ENCODE results near the gene SLFN11.
"Not testable (repeated sequence)": the region's sequence is repeated elsewhere in the genome, so short reads cannot be mapped to it uniquely, and the experiment has no call there.

Gene SLFN11

GRCh38 chr17:35373534-35373983, at the start of gene SLFN11:
SLFN11 (minus strand) TSS chr17:35373621; CDS start chr17:35363807, 9,814 bp downstream.
- DNase-seq: no peak

- not testable (repeated sequence) for DNase-seq
Measured at GRCh38 chr17:35421069-35421468, 47.6 kb upstream of the SLFN11 start.

- no peak for DNase-seq
Measured at GRCh38 chr17:35416659-35417058, 43.2 kb upstream of the SLFN11 start.

DNA sequence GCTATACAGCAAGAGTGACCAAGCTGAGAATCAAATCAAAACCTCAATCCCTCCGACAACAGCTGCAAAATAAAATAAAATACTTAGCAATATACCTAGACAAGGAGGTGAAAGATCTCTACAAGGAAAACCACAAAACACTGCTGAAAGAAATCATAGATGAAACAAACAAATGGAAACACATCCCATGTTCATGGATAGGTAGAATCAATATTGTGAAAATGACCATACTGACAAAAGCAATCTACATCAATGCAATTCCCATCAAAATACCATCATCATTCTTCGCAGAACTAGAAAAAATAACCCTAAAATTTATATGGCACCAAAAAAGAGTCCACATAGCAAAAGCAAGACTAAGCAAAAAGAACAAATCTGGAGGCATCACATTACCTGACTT, 41.3 kb upstream of the SLFN11 start:
- not testable (repeated sequence) for DNase-seq

DNA sequence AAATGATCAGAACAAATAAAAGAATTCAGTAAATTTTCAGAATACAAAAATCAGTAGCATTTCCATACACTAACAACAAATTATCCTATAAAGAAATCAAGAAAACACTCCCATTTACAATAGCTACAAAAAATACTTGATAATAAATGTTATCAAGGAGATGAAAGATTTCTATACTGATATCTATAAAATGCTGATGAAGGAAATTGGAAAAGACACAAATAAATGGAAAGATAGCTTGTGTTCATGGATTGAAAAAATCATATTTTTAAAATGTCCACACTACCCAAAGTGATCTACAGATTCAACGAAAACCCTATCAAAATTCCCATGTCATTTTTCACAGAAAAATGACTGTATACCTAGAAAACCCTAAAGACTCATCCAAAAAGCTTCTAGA, 40.8 kb upstream of the SLFN11 start:
- DNase-seq: no peak

DNA sequence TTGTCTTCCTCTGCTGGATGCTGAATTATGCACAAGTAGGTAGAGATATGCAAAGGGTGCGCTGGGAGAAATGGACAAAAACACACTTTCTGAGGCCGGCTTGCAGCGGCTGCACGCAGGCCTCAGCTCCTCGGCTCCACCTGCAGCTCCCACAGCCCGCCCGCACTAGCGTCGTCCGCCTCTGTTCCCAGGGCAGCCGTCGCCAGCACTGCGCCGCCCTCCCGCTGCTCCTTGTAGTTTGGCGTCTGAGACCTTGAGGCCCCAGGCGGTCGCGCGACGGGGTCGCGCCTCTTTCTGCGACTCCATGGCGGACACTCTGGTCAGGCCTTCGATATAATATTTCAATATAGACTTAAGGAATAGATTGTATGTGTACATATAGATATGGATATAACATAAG, 34.1 kb upstream of the SLFN11 start:
- DNase-seq: no peak

- no peak for DNase-seq
Measured at GRCh38 chr17:35406568-35406967, 33.1 kb upstream of the SLFN11 start.

GRCh38 chr17:35404360-35404759, 30.9 kb upstream of the SLFN11 start:
- DNase-seq: no peak

- DNase-seq: not testable (repeated sequence)
Measured at GRCh38 chr17:35393783-35394182, 20.4 kb upstream of the SLFN11 start.

DNA sequence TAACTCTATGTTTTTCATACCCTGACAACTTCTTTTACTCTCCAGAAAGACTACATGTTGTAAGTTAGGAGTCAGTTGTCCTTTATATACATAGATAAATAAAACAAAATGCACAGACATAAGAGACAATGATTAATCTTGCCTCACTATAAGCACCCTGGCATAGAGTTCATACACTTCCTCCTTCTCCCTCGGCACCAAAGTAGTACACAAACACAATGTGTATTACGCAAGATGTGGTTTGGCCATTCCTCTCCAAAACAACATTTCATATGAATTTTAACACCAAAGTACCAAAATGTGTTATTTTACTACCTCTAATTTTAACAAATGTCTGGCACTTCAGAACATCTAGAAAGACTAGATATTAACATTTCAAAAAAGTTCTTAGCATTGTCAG, 17.2 kb upstream of the SLFN11 start:
- no peak for DNase-seq

DNA sequence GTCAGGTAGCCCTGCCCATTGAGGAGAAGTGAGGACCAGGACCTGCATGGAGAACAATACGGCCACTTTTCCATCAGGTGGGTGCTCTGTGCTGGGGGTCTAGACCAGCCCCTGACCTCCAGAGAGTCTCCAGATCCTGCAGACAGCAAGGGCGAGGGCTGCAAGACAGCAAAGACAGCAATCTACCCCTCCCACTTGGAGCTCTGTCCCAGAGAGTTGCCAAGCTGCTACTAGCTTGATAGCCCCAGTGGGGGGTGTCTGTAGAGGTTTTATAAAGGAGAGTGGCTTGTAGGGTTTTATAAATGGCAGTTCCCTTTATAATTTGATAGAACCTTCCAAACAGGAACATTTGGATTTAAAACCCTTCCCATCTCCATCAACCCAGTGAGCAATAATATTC, 16.7 kb upstream of the SLFN11 start:
- no peak for DNase-seq

DNA sequence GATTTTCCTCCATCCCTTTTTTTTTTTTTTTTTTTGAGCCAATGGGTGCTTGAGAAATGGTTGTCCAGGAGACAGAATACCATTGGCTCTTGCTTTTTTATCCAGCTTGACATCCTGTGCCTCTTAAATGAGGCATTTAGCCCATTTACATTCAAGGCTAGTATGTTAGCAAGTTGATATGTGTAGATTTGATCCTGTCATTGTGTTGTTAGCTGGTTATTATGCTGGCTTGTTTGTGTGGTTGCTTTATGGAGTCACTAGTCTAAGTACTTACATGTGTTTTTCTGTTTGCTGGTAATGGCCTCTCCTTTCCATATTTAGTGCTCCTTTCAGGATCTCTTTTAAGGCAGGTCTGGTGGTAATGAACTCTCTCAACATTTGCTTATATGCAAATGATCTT, 14.1 kb upstream of the SLFN11 start:
- DNase-seq: no peak

GRCh38 chr17:35377706-35378105, 4.3 kb upstream of the SLFN11 start:
- DNase-seq: no peak

- DNase-seq: no peak
Measured at GRCh38 chr17:35377068-35377467, 3.6 kb upstream of the SLFN11 start.

- DNase-seq: no peak
Measured at GRCh38 chr17:35376245-35376644, 2.8 kb upstream of the SLFN11 start.

GRCh38 chr17:35374766-35375344, 1.4 kb upstream of the SLFN11 start:
- no peak for DNase-seq

DNA sequence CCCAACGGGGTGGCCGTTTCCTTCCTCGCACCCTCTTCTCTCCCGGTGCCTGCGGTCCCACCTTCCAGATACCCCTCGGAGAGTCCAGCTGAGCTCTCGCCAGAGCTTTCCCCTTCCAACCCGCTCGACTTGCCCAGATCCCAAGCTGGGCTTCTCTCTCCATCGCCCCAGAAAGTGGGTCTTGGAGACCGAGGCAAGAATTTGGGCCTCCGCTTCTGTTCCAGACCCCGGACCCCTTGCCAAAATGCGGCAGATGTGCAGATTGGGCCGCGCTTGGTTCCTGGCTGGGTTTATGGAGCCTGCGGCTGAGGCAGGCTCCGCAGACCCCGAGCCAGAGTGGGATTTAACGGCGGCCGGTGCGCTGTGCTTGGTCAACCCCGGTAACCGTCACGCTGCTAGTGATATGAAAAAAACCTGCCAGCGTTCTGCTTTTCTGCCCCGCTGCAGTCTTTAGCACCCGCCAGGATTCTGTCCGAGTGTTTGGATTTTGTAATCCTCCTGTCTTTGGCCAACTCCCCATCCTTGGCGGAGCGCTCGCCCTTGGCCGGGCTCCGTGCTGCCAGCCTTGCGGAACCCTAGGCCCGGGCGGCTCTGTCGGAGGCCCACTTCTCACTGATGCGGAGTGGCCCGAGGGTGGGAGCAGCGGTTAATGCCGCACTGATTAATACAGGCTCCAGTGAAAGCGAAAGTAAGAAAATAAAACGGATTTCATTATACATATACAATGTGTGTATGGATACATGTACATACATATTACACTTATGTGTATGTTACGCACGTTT, 754 bp upstream of the SLFN11 start:
- DNase-seq: no peak

- no peak for DNase-seq
Measured at GRCh38 chr17:35372846-35373533, 431 bp downstream of the SLFN11 start.

GRCh38 chr17:35371934-35372333, 1.5 kb downstream of the SLFN11 start:
- no peak for DNase-seq

- no peak for DNase-seq
Measured at GRCh38 chr17:35368081-35368830, 5.2 kb downstream of the SLFN11 start.

DNA sequence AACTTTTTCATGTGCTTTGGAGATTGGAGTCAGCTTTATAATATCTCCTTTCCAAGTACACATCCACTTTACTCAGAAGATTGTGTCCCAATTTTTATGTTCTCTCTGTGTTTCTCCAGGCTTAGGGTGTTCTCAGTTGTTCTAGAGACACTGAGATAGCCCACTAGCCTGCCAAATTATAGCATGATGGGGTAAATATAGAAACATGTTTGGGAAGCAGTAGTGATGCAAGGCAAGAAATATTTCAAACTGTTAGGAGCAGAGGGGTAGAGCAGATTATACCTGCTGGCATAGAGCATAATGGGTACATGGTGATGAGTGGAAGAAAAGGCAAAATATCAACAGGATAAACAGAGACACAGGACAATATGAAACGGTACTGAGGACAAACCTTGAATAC, 12.4 kb downstream of the SLFN11 start:
- no peak for DNase-seq

DNA sequence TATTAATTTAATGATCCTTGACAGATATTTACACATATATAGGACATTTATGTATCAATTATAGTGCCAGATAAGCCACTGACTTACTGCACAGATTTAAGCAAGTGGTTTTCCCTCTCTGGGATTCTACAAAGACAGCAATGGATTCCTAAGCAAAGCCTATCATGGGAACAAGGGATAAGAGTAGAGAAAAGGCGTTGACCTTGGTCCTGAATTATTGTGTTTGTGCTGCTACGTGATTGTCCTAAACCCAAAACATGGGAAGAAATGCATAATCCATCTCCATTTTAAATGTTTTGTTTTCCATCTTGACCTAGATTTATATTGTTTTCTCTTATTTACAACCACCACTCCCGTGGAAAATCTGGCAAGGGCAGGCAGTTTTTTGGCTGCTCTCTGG, 14.0 kb downstream of the SLFN11 start:
- DNase-seq: no peak

DNA sequence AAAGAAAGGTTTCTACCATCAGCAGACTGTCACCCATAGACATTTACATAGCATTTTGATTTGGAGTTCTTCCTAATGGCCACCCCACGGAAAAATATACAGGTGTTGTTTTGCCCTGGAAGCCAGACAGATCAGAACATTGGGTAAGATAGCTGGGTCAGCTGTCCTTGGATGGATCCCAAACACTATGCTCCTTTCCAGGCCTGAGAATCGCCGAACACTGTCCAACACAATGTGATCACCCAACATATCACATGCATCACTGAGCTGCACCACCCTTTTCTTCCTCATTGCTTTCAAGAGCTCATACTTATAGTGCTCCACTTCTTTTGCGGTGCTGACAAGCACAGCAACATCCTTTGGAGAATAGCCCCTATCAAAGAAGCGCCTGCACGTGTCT, 21.1 kb downstream of the SLFN11 start:
- DNase-seq: no peak
